Medulla oblongata (tissue), 1 donor: ENCODE results near the gene NR6A1.

Experiments
- DNase-seq: peaks from one replicate; pipeline ENCODE4 v3.0.0-alpha.2; 2015; ENCODE audit errors: extremely low spot score

The NR6A1 gene

DNA sequence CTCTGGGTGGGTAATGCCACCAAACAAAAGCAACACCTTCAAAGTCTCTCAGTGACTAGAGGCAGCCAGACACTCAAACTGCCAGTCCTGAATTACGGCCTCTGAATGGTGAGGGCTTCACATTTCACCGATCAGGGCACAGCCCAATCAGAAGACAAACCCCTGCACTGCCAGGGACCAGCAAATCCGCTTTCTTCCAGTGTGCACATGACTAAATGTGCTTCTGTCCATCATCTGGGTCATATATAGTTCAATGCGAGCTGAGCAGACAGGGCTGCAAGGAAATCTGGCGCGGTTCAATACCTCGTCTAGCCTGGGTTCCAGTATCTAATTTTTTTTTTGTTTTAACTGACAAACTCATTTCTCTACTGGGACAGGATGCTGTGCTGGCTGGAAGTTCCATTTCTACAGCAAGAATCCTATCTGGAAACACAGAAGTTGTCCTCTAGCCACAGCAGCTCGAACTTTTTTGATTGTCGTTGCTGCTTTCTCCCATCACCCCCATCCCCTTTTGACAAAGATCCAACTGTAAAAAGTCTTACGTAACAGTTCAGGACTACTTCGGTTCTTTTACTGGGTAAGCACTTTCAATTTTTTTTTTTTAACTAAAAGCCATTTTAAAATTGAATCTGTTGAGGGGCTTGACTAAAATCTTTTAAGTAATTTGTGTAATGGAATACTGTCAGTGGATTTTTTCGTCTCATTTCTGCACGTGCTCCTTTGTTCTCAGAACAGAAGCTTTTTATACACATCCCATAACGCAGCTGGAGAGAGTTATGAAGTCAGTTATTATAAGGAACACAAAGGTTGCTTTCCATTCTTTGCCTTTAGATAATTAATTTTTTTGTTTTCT, 112.7 kb downstream of the NR6A1 start:
- peak; percentile 96 for DNase-seq

DNA sequence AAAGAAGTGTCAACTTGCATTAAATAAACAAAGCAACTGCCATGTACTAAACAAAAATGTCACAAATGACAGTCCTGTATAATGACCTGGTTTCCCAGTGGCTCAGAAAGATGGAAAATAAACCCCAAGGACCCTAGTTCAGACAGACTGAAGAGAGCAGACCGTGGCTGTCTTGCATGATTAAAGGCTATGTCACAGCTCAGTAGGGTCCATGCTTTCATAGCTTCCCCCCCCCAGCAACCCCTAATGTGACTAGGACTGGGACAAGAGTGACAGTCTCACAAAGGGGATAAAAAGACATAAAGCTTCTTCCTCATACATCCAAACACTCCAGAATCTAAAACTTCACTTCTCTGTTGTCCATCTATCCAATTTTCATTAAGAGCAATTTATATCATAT, 113.6 kb downstream of the NR6A1 start:
- DNase-seq: no peak

- no peak for DNase-seq
Observed at GRCh38 chr9:124654431-124654830, 116.7 kb downstream of the NR6A1 start.

- no peak for DNase-seq
Observed at GRCh38 chr9:124652615-124653393, 118.3 kb downstream of the NR6A1 start.

DNA sequence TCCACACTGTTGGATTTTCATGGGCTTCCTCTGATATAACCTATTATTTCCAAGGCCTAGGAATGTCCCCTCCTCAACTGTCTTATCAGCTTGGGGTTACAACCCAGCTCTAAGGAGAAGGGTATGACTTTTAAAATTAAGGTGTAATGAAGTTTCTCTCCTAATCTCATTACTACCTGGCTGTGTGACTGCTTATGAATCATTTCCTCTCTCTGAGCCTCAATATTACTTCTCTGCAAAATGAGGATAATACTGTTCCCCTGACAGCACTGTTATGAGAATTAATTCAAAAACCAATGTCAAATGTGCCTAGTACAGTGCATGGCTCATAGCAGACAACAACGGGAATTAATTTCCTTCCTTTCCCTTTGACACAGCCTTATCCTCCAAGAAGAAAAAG, 118.9 kb downstream of the NR6A1 start:
- no peak for DNase-seq

GRCh38 chr9:124645274-124645673, 125.8 kb downstream of the NR6A1 start:
- no peak for DNase-seq

DNA sequence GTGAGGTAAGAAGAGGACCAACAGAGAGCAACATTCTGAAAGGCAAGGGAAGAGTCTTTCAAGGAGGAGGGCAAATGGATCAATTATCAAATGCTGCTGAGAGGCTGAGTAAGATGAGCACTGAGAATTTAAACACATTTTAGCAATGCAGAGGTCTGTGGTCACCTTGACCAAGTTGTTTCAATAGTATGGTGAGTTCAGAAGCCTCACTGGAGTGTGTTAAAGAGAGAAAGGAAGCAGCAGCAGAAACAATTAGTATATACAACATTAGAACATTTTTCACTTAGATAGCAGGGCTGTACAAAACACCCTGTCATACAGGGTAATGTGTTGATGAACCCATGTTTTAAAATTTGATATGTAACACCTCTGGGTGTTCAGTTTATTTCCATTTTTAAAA, 131.5 kb downstream of the NR6A1 start:
- no peak for DNase-seq

- DNase-seq: no peak
Observed at GRCh38 chr9:124635285-124635684, 135.8 kb downstream of the NR6A1 start.

GRCh38 chr9:124632077-124632621, 139.0 kb downstream of the NR6A1 start:
- no peak for DNase-seq

GRCh38 chr9:124631326-124631725, 139.8 kb downstream of the NR6A1 start:
- DNase-seq: no peak

DNA sequence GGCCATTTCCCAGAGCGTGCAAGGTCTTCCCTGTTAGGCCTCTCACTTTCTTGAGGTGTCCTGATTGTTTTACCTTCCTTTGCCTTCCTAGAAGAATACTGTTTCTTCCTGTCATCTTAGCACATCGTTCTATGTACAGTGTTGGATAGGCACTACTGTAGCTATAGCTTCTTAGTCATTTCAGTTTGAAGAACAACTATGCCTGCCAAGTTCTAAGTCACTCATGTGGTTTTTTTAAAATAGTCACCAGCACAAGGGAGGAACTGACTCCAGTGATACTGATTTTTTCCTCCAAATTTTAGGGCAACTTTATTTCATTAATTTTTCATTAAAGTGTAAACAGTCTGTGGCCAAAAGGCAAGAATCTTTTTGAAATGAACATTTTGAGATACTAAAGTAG, 141.5 kb downstream of the NR6A1 start:
- DNase-seq: no peak

- no peak for DNase-seq
Observed at GRCh38 chr9:124628741-124629140, 142.4 kb downstream of the NR6A1 start.

- DNase-seq: no peak
Observed at GRCh38 chr9:124626276-124626675, 144.8 kb downstream of the NR6A1 start.

- DNase-seq: no peak
Observed at GRCh38 chr9:124625087-124625486, 146.0 kb downstream of the NR6A1 start.

DNA sequence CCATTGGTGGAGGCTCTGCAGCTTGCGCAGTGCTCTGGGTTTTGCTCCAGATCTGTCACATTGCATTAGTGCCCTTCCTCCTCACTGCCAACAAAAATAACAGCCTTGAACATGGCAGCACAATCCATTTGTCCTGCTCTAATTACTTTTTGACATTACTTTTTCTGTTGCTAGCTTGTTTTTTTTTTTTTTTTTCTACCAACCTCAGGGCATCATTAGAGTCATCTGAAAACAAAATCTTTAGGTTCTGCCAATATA, 146.4 kb downstream of the NR6A1 start:
- no peak for DNase-seq

- DNase-seq: no peak
Observed at GRCh38 chr9:124623966-124624734, 147.0 kb downstream of the NR6A1 start.

- DNase-seq: no peak
Observed at GRCh38 chr9:124622882-124623281, 148.2 kb downstream of the NR6A1 start.

DNA sequence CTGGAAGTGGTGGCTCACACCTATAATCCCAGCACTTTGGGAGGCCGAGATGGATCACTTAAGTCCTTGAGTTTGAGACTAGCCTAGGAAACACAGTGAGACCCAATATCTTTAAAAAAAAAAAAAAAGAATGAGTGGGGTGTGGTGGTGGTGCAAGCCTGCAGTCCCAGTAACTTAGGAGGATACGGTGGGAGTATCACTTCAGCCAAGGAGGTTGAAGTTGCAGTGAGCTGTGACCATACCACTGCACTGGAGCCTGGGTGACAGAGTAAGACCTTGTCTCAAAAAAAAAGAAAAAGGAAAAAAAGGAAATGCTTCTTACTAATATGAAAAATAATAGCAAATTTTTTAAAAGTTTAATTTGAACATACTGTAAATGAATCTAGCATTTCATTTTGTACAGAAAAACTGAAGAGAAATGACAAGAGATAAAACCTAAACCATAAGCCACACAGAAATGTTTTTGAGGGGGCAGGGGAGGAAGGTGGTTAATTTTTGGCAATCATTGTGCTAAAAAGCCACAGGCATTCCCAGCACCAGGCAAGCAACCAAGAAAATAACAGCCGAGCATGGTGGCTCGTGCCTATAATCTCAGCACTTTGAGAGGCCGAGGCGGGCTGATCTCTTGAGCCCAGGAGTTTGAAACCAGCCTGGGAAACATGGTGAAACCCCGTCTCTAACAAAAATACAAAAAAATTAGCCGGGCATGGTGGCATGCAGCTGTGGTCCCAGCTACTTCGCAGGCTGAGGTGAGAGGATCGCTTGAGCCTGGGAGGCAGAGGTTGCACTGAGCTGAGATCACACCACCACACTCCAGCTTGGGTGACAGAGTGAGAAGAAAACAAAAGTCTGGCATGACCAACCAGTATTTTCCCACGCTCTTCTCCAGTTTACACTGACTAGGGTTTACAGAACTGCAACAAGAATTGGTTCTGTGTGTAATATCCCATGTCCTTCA, 149.5 kb downstream of the NR6A1 start:
- DNase-seq: no peak

GRCh38 chr9:124618476-124618875, 152.6 kb downstream of the NR6A1 start:
- DNase-seq: no peak

DNA sequence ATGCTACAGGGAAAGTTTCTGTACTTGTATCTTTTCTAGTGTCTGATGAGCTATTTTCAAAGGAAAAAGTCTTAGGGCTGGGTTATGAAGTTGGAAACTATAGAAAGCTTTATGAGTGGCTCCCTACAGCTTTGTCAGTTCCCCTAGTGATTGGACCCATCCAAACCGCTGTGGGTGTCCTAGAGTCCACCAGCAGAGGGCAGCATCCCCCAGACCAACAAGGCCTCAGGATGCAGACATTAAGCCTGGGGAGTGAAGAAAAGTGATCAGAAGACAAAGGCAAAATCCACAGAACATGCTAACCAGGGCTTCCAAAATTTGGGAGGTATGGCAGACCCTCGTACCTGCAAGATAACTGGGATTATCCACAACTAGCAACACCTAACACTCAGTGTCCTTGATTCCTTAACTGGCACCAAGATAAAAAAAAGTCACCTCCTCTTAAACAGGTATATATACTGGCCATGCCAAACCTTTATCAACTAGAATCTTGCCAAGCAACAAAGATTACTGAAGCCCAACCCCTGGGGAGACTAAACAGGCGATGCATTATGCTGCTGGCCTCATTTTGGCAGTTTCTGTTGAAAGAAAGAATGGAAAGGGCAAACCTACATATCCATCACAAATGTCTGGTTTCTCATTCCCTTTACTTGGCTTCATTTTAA, 153.5 kb downstream of the NR6A1 start:
- peak; percentile 92 for DNase-seq

DNA sequence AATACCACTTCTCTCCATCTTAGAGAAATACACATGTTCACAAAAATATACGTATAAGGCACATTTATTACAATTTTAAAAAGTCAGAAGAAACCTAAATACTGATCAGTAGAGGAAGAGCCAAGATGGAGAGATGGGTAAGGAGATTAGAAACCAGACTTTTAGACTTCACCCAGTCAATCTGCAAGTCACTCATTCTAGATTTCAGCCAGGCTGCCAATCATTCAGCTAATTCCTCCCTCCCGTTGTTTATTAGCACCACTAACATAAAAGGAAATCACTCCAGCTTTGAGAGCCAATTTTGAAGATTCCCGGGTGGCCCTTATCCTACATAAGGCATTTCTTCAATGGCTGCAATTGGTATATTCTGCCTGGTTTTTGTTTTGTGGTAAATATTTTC, 154.2 kb downstream of the NR6A1 start:
- DNase-seq: no peak
